HCT116 (cell line): ENCODE measurements around the gene ACP6.

Experiments used
- ATF3 ChIP-seq: IDR thresholded peaks from 2 replicates; pipeline ENCODE4 v1.6.1; 2012
- CEBPB ChIP-seq: IDR thresholded peaks from 2 replicates; pipeline ENCODE4 v1.6.1; 2012; ENCODE audit warnings: low read depth
- CTCF ChIP-seq, 3 experiments: fragments of 200-600 bp in 1 of 3; sonication (generic) in 1 of 3; IDR thresholded peaks in 2 of 3; conservative IDR thresholded peaks in 1 of 3; 2 replicates each; pipeline ENCODE4 v1.5.1; 2012 to 2017; ENCODE audit warnings: low read depth in 2 of 3, low read length in 2 of 3, antibody characterized with exemption in 1 of 3, borderline replicate concordance in 1 of 3, control low read depth in 1 of 3, mild to moderate bottlenecking in 1 of 3, mixed read lengths in 1 of 3, mixed run types in 1 of 3, moderate library complexity in 1 of 3; ENCODE audit not compliant: insufficient read depth in 1 of 3
- EGR1 ChIP-seq: IDR thresholded peaks from 2 replicates; pipeline ENCODE4 v1.6.1; 2012; ENCODE audit warnings: low read depth
- EZH2phosphoT487 ChIP-seq: fragments of 200-600 bp; IDR thresholded peaks from 2 replicates; pipeline ENCODE4 v1.6.1; 2018; ENCODE audit warnings: antibody characterized with exemption, borderline replicate concordance
- JUND ChIP-seq: IDR thresholded peaks from 2 replicates; pipeline ENCODE4 v1.6.1; 2012
- POLR2A ChIP-seq: IDR thresholded peaks from 2 replicates; pipeline ENCODE4 v1.7.0; 2011; ENCODE audit warnings: borderline replicate concordance; ENCODE audit not compliant: insufficient read depth, insufficient read length; ENCODE audit errors: extremely low read depth
- POLR2AphosphoS5 ChIP-seq: IDR thresholded peaks from 2 replicates; pipeline ENCODE4 v1.6.1; 2011; ENCODE audit warnings: mild to moderate bottlenecking, low read depth, low read length, moderate library complexity
- RAD21 ChIP-seq: IDR thresholded peaks from 2 replicates; pipeline ENCODE4 v1.6.1; 2012; ENCODE audit warnings: low read depth, mild to moderate bottlenecking
- ZNF274 ChIP-seq: fragments of 200-500 bp; sonication (Bioruptor generic); IDR thresholded peaks from 2 replicates; pipeline ENCODE4 v1.6.1; 2014; ENCODE audit warnings: mild to moderate bottlenecking, low read depth, low read length, inconsistent platforms
- TF ChIP-seq, protein P1 (sequence below): IDR thresholded peaks from 2 replicates; pipeline ENCODE4 v1.6.1; 2012

DNA sequence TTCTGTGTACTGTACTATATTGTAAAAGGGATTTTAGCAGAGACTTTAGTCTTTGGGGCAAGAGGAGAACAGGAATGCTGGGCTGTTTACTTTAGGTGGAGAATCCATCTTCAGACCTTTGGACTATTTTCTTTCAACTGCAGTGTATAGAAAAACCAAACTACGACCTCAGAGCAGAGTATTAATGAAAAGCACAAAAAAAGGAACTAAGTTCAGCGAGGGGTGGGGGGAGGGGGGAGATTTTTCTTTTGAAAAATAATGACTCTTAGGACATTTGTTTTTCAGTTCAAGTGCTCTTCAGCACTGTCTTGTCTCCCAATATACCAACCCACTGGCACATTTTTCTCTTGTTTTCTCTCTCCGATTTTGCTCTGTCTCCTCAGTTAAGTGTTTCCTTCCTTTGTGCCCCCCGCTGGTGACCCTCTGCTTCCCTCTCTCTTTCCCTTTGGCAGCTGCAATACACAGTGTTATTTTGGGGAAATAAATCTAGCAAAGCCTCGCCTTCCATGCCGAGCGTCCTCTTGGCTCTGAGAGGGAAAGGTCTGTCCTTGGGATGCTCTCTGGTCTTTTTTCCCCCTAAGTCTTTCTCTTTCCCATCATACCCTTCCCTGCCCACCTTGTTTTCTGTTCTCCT is 44.8 kb downstream of the ACP6 start:
- TF ChIP-seq EGR1: no peak
- no peak for TF ChIP-seq EZH2phosphoT487
- no peak for TF ChIP-seq POLR2AphosphoS5
- TF ChIP-seq, protein P1, sequence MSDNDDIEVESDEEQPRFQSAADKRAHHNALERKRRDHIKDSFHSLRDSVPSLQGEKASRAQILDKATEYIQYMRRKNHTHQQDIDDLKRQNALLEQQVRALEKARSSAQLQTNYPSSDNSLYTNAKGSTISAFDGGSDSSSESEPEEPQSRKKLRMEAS: no peak
- no peak for TF ChIP-seq POLR2A
- TF ChIP-seq CEBPB: no peak
- TF ChIP-seq CTCF (IDR thresholded peaks at IDR 0.05 in 2 of 3, conservative IDR thresholded peaks at IDR 0.05 in 1 of 3; ENCODE audit: borderline replicate concordance in 1 of 3, insufficient read depth in 1 of 3, low read depth in 2 of 3, low read length in 2 of 3): no peak
- no peak for TF ChIP-seq RAD21
- no peak for TF ChIP-seq JUND
- TF ChIP-seq ATF3: no peak
- TF ChIP-seq ZNF274: no peak
